Caki2 (cell line): ENCODE results near the gene CCDC93. TPM values are rescaled to one million over a fixed set of nuclear protein-coding genes. Genes with fewer than 3 reads are reported as not detected.
"Not testable (repeated sequence)": the region's sequence is repeated elsewhere in the genome, so short reads cannot be mapped to it uniquely, and the experiment has no call there.

ENCODE experiments used
- DNase-seq: peaks from one replicate; pipeline ENCODE4 v3.0.0-alpha.2; 2015; ENCODE audit warnings: low read depth
- in situ Hi-C: cut with HindIII; loops from 2 replicates; pipeline ENCODE4 v1.10.0; 2016; ENCODE audit warnings: low sequenced_read_pairs, low pct_unique_long_range_greater_than_20kb, mixed read lengths
- total RNA-seq: library from RNA; depleted of rRNA; stranded (reverse); fragments of >200 nt; shearing (Covaris generic); gene quantifications from 2 replicates; pipeline ENCODE4 v1.2.3, GENCODE V29; 2014; ENCODE audit warnings: low replicate concordance

CCDC93 gene
- total RNA-seq, 1 experiment from 2014 or later: 8.5 TPM

- in situ Hi-C loops: no loop called here
- DNase-seq: no peak
Measured at GRCh38 chr2:117942551-117942950, 71.3 kb downstream of the CCDC93 start.

DNA sequence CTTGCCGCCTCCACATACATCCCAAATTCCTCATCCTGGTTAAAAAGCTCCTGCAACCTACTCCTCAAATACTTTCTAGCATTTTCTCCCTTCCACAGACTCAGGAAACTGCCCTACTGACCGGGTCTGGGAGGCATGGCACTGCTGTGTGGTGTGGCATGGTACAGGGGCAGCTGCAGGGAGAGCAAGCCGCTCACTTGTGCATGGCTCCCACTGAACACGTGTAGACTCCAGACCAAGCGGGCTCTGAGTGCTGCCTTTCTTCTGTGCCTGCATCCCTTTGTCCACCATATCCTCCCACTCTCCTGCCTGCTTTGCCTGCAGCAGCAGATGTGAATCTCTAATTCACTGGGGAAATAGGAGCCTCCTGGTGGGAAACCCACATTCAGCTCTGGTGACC, 72.2 kb downstream of the CCDC93 start:
- DNase-seq: no peak
- in situ Hi-C loops: no loop called here

GRCh38 chr2:117940436-117940835, 73.4 kb downstream of the CCDC93 start:
- in situ Hi-C loops: no loop called here
- no peak for DNase-seq

DNA sequence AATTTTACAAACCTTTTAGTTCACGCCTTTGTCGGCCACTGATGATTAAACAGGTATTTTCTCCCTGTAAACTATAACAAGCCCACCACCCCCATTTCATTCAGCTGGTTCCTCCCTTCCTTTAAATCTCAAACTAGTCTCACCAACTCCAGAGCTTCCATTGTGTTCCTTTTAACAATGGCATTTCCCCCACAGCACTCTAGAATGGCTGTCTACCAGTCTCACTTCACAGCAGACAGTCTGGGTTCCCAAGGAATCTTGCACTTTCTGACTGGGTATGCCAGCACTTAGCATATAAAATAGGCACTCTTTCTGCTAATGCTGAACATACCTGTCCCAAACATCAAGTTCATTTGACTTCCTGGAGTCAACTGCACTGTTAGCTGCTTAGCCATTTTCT, 75.3 kb downstream of the CCDC93 start:
- in situ Hi-C loops: no loop called here
- DNase-seq: no peak

DNA sequence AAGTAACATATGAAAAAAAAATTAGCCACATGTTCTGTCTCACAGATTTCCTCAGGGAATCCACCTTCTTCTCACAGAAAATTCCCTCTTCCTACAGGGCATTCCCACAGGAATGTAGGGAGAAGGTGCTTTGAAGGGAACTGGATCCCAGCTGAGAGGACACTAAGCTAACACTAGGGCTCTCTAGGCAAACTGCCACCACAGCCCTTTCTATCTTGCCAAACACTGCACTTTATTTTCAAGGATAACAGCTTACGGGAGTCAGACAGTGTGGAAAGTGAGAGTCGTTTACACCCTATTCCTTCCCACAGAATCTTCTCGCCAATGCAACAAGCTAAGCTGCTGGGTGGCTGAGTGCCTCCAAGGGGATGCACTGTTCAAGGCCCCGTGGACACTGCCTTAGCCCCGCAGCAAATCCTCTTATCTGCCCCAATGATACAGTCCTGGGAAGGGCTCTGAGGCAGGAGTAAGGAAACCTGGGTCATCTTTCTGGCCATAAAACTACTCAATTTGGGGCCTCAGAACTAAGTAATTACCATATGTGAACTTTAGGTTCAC, 76.9 kb downstream of the CCDC93 start:
- in situ Hi-C loops: no loop called here
- DNase-seq: no peak

GRCh38 chr2:117935954-117936353, 77.9 kb downstream of the CCDC93 start:
- in situ Hi-C loops: no loop called here
- no peak for DNase-seq

GRCh38 chr2:117935456-117935855, 78.4 kb downstream of the CCDC93 start:
- in situ Hi-C loops: no loop called here

DNA sequence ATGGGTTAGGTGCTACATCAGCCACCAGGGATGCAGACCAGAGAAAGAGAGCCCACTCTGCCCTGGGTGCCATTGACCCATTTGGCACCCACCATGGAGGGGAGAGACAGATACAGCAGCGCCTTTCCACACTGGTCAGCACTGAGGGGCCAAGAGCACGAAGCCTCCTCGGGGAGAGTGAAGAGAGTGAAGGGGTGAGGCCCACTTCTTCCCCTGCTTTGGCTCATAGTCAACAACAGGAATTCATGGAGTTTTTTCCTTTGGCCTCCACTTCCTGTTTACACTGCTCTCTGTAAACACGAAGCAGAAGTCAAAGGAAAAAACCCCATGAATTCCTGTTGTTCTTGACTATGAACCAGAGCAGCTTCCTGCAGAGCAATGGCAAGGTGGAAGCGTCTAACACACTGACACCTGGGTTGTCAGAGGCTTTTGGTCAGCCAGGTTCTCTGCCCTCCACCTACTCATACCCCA, 80.0 kb downstream of the CCDC93 start:
- in situ Hi-C loops: no loop called here

More at GRCh38 chr2:117935456-117935855, 78.4 kb downstream of the CCDC93 start:
- DNase-seq: no peak

GRCh38 chr2:117931978-117932377, 81.9 kb downstream of the CCDC93 start:
- in situ Hi-C loops: no loop called here
- no peak for DNase-seq

More for the DNA sequence above, 80.0 kb downstream of the CCDC93 start:
- DNase-seq: no peak

DNA sequence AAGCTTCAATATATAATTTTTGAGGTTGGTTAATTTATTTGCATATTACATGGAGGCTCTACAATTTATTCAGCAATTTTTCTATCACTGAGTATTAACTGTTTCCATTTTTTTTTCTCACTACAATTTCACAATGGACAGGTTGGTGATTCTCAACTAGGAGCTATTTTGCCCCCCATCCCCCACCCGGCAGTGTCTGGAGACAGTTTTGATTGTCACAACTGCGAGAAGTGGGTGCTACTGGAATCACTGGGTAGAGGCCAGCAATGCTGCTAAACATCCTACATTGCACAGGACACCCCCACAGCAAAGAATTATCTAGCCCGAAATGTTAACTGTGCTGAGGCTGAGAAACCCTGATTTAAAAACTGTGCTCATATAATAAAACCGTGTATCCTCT, 82.6 kb downstream of the CCDC93 start:
- no peak for DNase-seq
- in situ Hi-C loops: no loop called here

DNA sequence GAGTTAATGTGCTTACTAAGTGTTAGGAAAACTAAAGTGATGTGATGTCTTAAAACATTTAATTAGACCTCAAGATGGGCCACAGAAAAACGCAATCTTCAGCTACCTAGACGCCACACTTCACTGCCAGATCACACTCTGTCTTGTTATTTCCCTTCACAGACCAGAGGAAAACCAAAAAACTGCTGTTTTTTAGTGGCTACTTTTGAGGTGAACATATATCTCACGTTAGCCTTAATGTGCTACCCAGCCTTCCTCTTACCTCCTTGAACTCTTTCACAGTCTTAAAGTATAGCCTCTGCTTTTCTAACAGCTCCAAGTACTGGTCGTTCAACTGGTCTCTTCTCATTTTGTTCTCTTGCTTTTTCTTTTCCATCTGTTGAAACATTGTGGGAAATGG, 83.1 kb downstream of the CCDC93 start:
- DNase-seq: no peak
- in situ Hi-C loops: no loop called here

- in situ Hi-C loops, DNase-seq: not testable (repeated sequence)
Measured at GRCh38 chr2:117923471-117923870, 90.4 kb downstream of the CCDC93 start.

DNA sequence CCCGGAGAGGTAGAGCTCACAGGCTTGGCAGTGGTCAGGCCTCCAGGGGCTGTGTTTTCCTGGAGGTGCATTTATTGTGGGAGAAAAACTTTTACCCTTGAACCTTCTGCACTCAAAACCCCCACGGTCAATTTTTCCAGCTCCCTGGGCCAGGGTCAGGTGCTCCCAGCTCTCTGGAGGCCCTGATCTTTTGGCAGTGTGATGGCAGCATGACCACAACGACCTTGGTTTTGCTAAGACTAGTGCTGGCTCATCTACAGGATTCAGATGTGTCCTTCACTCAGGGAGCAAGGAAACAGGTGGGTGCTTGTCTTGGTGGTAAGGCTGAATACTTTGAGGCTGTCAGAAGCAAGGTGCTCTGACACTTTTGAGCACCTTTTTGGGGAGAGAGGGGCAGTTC, 92.3 kb downstream of the CCDC93 start:
- in situ Hi-C loops: no loop called here
- DNase-seq: no peak

GRCh38 chr2:117918608-117919007, 95.3 kb downstream of the CCDC93 start:
- no peak for DNase-seq
- in situ Hi-C loops: no loop called here

GRCh38 chr2:117917223-117917917, 96.5 kb downstream of the CCDC93 start:
- in situ Hi-C loops: no loop called here
- DNase-seq: no peak

DNA sequence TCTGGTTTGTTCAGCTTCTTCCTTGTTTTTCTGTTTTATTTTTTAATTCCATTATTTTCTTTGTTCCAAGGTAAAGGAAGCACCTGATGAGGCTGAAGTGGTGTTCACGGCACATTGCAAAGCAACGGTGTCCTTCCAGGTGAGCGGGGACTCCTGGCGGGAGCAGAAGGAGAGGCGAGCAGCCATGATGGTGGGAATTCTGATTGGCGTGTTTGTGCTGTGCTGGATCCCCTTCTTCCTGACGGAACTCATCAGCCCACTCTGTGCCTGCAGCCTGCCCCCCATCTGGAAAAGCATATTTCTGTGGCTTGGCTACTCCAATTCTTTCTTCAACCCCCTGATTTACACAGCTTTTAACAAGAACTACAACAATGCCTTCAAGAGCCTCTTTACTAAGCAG, 110.9 kb downstream of the CCDC93 start:
- in situ Hi-C loops: no loop called here
- no peak for DNase-seq

DNA sequence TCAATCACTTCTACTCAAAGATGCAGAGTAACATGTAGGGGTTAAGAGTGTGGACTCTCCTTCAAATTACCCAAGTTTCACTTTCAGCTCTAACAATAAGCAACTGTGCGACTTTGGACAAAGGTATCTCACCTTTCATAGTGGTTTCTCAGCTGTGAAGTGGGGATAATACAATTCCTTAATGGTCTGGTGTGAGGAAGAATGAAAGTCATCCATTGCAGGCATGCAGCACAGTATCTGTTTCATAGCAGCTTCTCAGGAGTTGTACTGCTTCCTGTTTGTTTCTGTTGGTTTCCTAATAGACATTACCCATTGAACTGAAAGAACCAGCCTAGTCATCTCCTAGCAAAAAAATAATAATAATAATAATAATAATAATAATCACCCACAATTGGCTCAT, 125.0 kb downstream of the CCDC93 start:
- in situ Hi-C loops: no loop called here
- DNase-seq: no peak

DNA sequence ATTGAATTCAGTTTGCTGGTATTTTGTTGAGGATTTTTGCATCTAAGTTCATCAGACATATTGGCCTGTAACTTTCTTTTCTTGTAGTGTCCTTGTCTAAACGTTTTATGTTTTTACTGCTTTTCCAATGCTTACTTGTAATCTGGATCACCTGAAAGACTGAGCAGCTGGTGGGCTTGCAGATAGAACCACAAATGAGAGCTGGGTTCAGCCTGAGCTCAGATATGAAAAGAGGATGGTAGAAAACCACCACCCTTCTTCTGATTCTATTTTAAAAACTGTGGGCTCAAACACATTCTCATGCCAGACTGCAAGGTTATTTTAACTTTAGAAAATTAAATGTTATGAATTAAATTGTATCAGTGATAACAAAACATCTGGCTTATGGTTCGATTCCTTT, 128.6 kb downstream of the CCDC93 start:
- no peak for DNase-seq
- in situ Hi-C loops: no loop called here

DNA sequence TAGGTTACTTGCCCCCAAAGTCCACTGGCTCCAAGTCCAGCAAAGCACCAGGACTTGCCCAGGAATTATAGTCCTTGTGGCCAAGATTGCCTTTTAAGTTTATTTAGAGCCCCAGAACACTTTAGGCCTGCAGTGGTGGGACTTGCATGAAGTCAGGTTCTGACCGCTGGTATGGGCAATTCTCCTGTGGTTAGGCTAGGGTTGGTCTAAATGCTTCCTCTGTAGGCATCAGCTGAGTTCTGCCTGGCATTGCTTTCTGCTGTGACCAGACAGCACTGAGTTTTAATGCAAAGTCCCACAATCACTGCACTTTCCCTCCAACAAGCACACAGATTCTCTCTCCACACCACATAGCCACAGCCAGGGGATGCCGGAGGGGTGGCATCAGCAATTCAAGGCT, 134.9 kb downstream of the CCDC93 start:
- in situ Hi-C loops: no loop called here
- DNase-seq: no peak

DNA sequence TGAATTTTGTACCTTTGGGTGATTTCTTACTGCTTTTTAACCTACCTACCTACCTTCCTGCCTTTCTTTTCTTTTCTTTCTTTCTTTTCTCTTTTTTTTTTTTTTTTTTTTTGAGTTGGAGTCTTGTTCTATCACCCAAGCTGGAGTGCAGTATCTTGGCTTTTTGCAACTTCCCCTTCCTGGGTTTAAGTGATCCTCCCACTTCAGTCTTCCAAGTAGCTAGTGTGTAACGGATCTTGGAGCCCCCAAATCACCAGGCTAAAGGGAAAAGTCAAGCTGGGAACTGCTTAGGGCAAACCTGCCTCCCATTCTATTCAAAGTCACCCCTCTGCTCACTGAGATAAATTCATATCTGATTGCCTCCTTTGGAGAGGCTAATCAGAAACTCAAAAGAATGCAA, 138.1 kb downstream of the CCDC93 start:
- in situ Hi-C loops: no loop called here
- DNase-seq: no peak
